Inflammatory macrophage treated with lipopolysaccharide for 4 hours (primary cell): Measurements from ENCODE around the gene PROSER2.

ENCODE experiments used
- DNase-seq: peaks from one replicate; pipeline ENCODE4 v3.0.0-alpha.2; 2020

The PROSER2 gene

GRCh38 chr10:11869743-11870460 lies 46.7 kb downstream of the PROSER2 start:
- DNase-seq, result no peak

GRCh38 chr10:11870461-11870780 lies 47.3 kb downstream of the PROSER2 start:
- no peak for DNase-seq

- DNase-seq, result no peak
Observed at GRCh38 chr10:11870900-11871400, 47.8 kb downstream of the PROSER2 start.

- no peak for DNase-seq
Observed at GRCh38 chr10:11871466-11871865, 48.3 kb downstream of the PROSER2 start.

GRCh38 chr10:11874568-11875493 lies 51.7 kb downstream of the PROSER2 start:
- DNase-seq, result no peak

DNA sequence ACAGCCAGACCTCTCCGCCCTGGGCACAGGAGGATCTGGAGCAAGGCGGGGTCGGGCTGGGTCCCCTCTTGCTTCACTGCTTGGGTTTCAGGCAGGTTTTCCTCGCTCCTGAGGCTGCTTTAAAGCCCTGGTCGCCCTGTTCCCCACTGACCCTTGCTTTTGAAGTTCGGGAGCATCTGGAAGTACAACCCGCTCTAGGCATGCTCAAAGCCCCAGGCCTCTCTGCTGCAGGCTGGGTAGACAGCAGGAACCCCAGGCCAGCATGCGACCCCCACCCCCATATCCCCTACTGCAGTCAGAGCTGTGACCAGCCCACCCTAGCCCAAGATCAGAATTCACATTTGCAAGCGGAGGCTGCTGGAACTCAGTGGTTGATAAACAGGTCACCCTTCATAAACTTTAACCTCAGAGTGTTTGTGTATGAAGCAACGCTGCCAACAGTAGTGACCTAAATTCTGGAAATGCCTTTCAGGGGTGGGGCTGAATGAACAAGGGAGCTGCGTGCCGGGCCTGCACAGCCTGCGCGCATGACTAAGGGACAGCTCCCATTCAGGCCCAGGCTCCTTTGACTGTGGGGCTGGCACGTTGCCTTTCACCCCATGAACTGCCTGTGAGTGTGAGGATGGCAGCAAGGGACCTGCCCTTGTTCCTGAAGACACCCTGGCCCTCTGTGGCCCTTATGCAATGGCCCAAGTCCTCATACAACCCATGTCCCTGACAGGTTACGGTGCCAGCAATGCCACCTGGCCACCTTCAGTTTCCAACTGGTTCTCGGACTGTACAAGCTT lies 52.5 kb downstream of the PROSER2 start:
- DNase-seq, result no peak

- no peak for DNase-seq
Observed at GRCh38 chr10:11876324-11876723, 53.2 kb downstream of the PROSER2 start.

DNA sequence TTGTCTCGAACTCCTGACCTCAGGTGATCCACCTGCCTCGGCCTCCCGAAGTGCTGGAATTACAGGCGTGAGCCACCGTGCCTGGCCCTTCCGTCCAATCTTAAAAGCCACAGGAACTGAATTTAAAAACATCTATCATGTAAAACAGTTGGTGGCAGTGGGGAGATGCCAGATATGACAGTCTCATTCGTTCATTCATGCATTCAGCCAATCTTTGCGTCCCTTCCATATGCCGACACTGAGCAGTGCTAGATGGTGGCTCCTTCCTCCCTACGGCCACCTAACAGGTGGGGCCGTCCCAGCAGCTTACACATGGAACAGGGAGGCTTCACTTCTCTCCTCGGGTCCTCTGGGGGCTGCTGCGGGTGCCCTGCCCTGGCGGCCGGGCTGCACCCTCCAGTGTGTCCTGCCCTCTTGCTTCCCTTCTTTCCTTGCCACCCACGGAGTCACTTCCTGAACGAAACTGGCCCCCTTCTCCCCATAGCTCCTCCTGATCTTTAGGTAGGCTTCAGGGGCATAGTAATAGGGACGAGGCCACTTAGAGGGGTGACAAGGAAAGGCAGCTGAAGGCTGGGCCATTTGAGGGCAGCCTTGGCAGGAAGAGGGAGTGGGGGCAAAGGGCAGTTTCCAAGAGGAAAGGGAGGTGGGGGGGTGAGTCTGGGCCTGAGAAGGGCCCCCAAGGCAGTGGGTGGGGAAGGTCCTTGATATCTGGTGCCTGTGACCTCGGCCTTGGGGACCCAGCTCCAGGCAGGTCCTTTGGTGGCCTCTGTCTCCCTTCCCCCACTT lies 53.8 kb downstream of the PROSER2 start:
- no peak for DNase-seq

- DNase-seq, result no peak
Observed at GRCh38 chr10:11877591-11877905, 54.4 kb downstream of the PROSER2 start.

DNA sequence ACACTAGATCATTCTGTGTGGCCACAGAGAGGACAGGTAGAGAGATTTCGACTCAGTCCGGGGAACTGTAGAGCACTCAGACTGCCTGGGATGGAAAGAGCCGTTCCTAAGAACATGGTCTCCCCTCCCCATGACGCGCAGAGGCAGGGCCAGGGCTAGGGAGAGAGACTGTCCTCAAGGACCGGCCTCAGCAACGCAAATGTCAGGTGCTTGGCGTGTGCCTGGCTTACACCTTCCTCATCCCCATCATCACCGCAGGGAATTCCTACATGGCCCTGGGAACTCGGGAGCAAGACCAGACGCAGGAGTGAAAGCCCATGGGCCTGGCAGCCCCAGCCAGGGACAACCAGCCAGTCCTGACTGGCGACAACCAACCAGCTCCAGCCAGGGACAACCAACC lies 55.6 kb downstream of the PROSER2 start:
- no peak for DNase-seq

DNA sequence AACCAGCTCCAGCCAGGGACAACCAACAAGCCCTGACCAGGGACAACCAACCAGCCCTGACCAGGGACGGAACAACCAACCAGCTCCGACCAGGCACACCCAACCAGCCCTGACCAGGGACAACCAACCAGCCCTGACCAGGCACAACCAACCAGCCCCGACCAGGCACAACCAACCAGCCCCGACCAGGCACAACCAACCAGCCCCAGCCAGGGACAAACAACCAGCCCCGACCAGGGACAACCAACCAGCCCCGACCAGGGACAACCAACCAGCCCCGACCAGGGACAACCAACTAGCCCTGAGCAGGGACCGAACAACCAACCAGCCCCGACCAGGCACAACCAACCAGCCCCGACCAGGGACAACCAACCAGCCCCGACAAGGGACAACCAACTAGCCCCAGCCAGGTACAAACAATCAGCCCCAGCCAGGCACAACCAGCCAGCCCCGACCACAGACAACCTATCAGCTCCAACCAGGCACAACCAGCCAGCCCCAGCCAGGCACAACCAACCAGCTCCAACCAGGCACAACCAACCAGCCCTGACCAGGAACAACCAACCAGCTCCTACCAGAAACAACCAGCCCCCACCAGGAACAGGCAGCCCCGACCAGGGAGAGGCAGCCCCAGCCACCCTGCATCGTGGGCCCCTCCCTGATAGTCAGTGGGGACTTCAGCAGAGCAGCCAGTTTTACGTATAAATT lies 56.4 kb downstream of the PROSER2 start:
- DNase-seq, result no peak

DNA sequence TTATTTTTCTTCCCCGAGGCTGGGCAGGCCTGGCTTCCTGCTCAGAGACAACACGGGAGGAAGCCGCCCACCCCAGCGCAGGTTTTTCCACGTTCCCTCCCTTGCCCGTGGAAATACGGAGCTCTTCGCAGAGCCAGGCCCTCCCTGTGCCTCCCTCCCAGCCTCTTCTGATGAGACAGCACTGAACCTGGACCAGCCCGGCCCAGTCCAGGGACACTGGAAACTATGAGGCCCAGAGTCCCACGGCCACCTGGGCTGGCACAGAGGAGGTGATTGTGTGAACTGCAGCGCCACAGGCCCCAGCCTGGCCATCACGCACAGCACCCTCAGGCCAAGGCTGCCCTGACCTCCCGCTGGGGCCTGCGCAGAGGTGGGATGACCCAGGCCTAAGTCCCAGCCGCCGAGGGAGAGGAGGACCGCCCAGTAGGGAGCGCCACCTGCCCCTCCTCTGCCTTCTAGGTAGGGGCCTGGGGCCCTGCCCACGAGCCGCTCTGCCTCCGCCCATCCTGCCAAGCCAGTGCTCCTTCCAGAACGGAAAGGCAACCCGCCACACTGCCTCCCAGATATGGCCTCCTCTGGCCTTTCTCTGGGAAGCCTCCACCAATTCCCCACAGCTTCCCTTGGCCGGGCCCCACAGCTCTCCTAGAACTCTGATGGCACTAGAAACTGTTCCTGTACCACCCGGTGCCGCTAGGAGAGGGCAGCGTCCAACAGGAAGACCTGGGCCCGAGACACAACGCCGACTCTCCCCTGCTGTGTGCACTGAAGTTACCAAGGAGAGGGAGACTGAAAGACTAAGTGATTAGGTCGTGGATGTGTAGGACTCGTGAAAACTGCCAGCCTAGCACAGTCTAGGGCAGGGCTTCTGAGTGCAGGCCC lies 57.2 kb downstream of the PROSER2 start:
- DNase-seq, result no peak

GRCh38 chr10:11881030-11881476 lies 57.9 kb downstream of the PROSER2 start:
- no peak for DNase-seq

DNA sequence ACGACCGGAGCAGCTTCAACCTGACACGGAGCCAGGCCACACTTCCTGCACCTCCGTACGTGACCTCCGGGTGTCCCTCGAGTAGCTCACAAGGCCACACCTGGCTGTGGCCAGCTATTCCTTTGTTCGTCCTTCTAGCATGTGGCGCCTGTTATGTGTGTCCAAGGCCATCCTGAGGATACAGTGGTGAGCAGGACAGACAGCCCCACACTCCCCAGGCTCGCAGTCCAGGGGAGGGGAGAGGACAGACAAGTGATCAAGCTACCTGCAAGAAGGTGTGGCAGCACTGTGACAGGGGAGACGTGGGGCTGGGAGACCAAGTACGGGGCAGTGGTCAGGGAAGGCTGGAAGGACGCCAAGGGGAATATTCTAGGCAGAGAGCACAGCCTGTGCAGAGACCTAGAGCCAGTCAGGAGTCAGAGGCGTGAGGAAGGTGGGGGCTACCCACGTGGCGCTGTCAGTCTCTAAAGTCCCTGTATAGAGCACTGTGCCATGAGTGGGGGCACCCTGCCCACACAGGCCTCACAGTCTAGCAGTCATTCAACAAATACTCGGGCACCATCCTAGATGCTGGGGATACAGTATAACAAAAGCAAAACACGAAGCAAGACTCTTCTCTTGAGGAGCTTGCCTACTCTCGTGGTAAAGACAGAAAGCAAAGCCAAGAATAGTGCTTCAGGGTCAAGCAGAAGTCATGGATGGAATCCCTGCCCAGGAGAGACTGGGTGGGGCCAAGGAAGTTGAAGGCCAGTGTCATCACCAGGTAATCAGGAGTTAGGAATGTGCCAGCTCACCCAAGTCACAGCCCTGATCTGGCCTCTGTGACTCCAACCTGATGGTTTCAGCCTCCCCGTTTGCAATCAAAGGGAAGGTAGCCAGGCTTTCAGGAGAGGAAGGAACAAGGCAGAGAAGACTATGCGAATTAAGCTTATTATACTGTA lies 58.6 kb downstream of the PROSER2 start:
- no peak for DNase-seq

GRCh38 chr10:11882646-11883375 lies 59.7 kb downstream of the PROSER2 start:
- no peak for DNase-seq

GRCh38 chr10:11884706-11885423 lies 61.7 kb downstream of the PROSER2 start:
- DNase-seq, result no peak

GRCh38 chr10:11885437-11886137 lies 62.4 kb downstream of the PROSER2 start:
- DNase-seq, result no peak

GRCh38 chr10:11886138-11886474 lies 63.0 kb downstream of the PROSER2 start:
- no peak for DNase-seq
